Activated CD4-positive, alpha-beta T cell treated with anti-CD3 and anti-CD28 coated beads for 1 hour (primary cell): ENCODE measurements around the gene SLC27A4.

Experiments
- DNase-seq: peaks from one replicate; pipeline ENCODE4 v3.0.0-alpha.2; 2020

Gene SLC27A4

DNA sequence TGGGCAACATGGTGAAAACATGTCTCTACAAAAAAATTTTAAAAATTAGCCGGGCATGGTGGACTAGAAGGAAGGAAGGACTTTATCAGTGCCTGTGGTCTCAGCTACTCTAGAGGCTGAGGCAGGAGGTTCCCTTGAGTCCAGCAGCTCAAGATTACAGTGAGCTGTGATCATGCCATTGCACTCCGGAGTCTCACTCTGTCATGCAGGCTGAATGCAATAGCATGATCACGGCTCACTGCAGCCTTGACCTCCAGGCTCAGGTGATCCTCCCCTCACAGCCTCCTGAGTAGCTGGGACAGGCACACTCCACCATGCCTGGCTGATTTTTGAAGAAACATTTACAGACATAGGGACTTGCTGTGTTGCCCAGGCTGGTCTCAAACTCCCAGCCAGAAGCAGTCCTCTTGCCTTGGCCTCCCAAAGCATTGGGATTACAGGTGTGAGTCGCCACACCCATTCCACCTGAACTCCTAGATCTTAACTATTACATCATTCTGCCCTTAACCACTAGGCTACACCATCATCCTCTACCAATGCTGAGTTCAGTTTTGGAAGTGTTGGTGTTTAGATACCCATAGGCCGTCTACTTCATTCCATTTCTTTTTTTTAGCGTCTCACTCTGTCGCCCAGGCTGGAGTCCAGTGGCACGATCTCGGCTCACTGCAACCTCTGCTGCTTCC, 28.8 kb downstream of the SLC27A4 start:
- no peak for DNase-seq

DNA sequence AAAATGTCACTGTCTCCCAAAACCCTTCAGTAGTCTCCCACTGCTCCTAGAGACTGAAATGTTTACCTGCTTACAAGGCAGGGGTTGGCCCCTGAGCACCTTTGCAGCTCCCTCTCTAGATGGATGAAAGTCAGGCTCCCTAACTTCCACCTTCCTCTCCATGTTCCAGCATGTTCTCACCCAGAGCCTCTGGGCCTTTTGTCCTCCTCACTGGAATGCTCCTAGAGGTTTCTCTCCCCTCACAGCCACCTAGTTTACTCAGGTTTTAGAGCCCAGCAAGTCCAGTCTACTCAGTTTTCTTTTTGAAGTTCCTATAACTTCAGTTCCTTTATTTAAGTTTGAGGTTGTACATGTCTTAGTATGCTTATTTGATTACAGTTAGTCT, 30.0 kb downstream of the SLC27A4 start:
- DNase-seq: no peak

DNA sequence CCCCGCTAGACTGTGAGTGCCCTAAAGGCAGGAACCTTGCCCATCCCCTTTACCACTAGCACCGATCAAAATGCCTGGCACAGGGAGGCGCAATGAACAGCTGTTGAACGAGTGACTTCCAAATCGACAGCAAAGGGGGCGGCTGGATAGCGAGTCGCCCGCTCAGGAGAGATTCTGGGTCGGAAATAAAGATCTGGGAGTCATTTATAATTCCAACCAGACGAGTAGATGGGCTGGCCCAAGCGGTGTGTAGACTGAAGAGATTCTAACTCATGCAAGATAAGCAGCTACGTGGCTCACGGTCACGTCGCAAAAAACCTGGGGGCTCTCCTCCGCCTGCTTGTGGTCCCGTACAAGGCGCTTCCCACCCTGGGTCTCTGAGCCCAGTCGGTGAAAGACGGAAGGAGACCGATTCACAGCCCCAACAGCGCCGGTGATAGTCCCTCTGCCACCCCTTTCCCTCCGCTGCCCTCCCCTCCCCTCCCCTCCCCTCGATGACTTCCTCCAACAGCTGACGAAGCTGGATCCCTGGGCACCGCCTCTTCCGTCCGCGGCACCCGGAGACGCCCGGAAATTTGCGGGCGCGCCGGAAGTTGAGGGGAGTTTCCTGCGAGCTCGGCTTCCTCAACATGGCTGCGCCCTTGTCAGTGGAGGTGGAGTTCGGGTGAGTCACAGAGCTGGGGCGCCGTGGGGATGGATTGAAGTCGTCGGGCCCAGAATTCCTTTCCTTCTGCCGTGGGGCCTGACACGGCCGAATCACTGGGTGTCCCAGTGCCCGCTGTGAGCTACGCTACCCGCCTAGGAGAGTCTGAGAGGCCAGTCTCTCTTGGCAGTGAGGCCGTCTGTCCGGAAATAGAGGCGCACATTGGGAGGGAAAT, 30.7 kb downstream of the SLC27A4 start, which contains the start of gene URM1:
Gene URM1, plus strand, starts transcription at position 623 of the 878 bp plus-strand sequence. Its CDS starts 7 bp downstream, at position 630.
- peak; percentile 94 for DNase-seq

DNA sequence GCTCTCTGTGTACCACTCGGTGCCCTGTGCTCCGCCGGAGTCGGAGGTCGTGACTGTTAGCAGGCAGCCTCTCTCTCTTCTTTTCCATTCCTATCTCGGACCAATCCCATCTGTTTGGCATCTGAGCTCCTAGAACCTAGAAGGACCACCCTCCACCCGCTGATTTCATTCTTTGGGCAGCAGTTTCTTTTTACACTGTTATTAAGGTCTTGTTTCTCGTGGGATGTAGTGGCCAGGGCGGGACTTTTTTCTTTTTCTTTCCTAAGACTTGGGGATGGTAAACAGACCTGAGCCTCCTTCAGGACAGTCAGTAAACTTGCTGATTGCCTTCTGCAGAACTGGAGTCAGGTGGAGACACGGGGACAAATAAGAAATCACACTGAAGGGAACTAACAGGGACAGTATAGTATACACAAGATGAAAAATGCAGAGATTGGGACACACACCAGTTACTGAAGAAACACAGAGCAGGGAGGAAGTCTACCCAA, 31.3 kb downstream of the SLC27A4 start:
- no peak for DNase-seq

DNA sequence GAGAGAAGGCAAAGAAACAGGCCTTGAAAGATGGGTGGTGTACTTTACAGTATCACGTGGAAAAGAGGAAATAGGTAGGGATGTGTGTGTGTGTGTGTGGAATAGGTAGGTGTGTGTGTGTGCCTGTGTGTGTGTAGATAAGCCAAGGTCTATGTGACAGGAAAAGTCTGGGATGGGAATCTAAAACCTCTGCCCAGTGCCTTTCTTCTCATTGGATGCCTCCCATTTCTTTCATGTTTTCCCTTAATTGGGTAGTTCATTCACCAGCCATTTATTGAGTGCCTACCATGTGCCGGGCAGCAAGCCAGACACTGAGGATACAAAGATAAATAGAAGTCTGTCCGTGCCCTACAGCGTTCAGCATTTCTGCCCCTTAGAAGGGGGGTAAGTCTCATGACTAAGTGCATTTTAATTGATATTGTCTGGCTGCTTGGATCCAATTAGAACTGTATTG, 31.9 kb downstream of the SLC27A4 start:
- no peak for DNase-seq

DNA sequence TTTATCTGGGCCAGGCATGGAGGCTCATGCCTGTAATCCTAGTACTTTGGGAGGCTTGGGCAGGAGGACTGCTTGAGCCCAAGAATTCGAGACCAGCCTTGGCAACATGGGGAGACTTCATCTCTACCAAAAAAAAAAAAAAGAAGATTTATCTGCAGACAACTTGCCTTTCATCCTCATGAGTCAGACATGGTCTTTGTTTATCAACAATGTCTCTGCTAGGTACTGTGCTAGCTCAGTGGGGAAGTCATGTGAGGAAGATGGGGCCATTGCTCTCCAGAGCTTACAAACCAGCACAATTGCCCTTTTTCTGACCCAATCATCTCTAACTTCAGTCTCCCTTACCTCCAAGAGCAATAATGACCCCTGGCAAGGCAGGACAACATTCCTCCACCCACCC, 32.5 kb downstream of the SLC27A4 start:
- DNase-seq: no peak

DNA sequence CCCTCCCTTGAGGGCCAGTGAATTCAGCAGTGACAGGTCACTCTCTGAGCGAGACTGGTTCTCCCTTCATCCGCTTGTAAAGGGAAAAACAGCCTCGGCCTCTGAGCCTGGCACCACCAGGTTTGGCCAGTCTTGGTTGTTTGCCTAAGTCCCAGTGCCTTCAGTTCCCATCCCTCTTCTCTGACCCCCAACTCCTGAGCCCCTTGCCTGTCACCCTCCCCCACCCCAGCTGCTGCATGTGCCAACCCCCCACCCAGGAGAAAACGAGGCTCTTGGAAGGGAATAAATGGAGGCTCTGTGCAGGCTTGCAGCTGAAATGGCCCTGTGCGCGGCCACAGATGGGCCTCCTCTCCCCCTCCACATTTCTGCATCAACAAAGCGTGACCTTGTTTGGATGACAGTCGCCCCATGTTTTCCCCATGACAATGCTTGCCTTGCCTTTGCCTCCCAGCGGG, 33.9 kb downstream of the SLC27A4 start:
- no peak for DNase-seq

DNA sequence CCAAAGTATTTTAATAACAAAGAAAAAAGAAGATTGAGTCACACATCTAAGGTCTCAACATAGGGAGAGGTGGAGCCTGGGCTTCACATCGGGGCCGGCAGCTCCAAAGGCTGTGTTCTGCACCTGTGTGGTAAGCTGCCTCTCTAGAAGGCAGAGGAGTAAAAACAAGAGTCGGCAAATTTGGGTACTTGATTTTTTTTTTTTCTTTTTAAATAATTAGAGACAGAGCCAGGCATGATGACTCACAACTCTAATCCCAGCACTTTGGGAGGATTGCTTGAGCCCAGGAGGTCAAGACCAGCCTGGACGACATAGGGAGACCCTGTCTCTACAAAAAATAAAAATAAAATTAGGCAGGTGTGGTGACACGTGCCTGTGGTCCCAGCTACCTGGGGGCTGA, 35.5 kb downstream of the SLC27A4 start:
- DNase-seq: no peak

DNA sequence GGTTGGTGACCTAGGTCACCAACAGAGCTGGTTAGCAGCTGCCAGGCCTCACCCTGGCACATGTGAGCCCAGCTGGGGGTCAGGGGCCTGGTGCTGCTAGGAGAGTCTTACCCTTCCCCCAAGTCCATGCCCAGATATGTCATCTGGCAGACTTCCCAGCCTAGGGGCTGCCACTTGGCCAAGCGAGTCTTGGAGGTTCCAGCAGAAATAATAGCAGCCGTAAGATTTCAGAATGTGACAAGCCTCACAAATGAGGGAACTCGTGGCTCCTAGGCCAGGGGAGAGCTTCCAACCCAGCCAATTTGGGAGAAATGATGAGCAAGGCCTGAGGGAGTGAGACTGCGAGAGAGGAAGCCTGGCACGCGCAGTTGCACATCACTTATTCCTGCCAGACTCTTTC, 41.9 kb downstream of the SLC27A4 start:
- no peak for DNase-seq

DNA sequence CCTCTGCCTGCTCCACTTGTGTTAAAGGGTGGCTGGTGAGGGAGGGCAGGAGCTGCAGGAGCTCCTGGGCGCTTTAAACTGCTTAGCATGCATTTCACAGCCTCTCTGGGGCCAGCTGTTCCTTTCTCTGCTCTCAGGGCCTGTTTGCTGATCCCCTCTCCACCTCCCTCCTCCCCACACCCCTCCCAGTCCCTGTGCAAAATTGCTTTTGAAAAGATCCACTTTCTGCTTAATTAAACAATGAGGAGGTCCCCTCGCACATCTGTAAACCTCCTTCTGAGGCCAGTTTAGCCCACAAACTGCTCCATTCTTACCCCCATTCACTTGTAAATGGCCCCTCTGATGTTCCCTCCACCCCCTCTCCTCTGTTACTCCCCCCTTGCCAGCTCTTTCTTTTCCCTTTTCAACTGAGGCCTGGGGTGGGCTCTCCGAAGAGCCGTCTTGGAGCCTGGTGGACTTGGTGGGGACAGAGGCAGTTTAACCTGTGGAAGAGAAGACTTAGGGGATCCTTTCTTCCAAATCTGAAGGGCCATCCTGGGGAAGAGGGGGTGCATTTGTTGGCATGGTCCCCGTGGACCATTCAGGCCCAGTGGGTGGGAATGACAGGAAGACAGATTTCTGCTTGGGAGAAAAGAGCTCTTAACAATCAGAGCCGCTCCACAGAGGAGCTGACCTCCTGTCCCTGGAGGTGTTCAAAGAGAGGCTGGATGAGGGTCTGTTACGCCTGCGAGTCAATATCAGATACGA, 42.9 kb downstream of the SLC27A4 start:
- no peak for DNase-seq

DNA sequence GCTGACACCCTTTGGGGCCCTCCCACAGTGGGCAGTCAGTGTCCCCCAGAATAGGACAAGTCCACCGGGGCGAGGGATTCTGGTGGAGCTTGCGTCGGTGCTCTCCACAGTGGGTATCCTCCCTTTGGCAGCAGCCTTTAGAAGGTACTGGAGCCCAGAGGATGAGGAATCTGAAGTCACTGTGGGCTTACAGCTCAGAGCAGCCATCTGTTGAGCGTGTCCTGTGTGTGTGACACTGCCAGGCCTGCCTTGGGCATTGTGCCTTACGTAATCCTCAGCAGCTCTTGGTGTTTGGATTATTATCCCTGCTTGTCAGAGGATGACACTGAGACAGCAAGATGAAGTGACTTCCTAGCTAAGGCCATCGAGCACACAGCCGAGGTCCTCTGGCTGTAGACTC, 43.5 kb downstream of the SLC27A4 start:
- DNase-seq: no peak

DNA sequence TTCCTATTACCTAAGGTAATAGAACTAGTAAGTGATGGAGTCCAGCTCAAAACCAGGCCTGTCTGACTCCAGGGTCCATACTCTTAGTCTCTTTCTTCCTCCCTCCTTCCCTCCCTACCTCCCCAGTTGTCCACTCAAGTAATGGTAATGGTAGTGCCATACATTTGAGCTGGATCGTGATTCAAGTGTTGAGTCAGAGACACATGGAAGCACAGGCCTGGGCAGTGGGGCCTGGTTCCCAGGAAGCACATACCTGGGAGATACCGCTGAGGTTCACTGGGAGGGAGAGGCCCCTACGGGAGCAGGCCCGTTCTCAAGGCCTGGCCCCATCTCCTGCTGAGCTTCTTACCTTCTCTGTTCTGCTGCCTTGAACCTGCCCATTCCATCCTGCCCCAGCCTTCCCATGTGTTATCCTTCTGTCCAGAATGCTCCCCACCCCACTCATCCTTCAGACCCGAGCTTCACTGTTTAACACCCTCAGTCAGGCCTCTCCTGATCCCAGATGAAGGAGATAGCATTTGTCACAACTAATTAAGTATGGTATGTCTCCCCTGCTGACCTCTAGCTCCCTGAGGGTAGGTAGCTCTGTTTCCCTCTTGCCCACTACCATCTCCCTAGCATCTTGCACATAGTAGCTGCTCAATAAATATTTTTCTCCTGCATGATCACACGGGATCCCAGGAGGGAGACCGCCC, 44.6 kb downstream of the SLC27A4 start:
- no peak for DNase-seq

DNA sequence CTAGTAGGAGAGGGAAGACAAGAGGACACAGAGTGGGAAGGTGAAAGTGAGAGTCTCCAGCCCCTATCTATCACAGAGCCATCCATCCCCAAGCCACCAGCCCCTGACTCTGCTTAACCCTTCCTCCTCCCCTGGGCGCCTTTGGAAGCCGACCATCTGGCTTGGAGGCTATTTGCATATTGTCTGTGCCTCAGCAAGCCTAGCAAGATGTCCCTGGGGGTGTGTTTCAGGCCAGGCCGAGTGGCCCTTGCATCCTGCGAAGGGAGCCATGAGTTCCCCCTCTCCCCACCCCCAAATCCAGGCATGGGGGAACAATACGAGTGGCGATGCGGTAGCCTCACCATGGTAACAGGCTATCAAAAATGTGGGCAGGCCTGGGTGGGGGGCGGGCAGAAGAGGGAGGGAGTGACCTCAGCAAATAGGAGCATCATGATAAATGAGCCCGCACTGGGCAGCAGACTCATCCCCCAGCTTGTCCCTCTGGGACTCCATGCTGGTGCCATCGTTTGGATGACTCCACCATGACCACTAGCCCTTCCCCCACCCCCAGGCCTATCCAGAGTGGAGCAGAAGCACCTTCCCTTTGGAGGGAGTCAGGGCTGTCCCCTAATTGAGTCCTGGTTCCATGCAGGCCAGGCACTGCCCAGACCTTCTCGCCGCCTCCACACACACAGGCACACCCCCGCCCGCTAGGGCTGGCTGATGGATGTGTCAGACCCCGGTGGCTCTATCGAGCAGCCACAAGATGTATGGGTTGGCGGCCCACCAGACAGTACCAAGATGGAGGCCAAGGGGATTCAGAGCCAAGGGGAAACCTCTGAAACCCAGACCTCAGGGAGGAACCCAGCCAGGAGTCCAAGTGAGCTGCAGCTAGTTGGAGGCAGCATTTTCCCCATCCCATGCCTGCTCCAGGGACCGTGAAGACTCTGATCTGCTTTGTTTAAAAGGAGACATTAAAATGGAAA, 45.5 kb downstream of the SLC27A4 start:
- no peak for DNase-seq

DNA sequence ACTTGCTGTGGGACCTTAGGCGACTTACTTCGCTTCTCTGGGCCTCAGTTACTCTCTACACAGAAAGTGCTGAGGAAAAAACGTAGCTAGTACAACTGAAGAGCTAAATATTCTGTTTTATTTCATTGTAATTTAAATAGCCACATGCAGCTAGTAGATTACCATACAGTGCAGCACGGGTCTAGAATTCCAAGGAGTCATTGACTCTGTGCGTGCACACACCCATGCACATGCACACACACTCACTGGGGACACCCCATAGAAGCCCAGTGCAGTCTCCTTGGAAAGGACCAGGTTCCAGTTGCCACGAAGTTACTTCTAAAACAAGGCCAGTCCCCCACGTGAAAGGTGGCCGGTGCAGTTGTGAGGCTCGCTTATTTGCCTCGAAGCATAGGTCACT, 47.8 kb downstream of the SLC27A4 start:
- no peak for DNase-seq

DNA sequence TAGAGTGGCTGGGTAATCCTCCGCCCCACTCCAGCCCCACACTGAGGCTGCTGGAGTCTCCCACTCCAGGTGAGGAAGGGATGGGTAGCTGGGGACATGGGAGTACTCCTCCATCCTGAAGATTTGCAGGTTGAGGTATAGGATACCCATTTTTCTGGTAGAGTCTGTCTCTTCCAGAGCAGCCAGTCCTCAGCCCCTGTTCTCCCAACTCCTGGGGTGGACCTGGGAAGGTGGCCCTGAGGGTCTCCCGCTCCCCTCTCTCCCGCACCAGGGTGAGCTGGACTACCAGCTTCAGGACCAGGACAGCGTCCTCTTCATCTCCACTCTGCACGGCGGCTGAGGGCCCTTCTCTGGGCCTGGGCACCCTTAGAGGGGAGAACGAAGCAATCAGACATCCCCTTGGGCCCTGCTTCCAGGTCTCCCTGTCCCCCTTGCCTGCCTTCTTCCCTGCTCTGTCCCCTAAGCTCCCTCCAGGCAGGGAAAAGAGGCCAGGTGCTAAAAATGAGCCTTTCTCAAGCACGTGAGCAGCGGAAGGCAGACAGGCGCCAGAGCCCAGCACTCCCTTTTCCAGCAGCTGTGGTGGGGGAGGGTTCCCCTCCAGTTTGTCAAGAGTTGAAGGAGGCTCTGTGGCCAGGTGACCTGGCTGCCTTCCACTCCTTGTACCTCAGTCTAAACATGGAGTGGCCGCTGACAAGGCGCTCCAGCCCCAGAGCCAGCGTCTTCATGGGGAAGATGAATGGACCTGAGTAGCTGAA, 49.2 kb downstream of the SLC27A4 start:
- no peak for DNase-seq

DNA sequence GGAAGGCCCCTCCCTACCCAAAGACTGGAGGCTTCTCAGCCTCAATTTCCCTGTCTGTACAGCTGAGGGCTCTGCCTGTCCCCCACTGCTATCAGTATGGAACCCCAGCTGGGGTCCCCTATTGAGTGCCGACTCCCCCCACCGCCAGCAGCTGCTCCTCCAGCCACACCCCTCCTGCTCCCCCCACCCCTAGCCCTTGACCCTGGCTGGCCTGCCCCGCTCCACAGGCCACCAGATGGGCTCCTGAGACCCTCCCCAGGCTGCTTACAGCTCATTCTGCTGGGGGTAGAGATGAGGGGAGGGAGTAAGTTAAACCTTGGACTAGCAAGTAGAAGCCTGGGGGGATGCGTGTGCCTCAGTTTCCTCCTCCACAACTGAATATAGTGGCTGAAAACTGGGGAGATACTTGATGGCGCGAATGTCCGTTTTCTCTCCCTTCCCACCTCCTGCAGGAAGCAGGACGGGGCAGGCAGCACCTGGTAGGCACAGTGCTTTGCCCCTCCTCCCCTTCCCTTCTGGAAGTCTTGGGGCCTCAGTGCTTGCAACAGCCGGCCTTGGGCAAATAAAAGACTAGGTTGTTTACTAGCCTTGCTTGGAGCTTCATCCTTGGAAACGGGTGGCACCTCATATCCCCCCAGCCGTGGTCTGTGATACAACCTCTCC, 50.0 kb downstream of the SLC27A4 start:
- no peak for DNase-seq

DNA sequence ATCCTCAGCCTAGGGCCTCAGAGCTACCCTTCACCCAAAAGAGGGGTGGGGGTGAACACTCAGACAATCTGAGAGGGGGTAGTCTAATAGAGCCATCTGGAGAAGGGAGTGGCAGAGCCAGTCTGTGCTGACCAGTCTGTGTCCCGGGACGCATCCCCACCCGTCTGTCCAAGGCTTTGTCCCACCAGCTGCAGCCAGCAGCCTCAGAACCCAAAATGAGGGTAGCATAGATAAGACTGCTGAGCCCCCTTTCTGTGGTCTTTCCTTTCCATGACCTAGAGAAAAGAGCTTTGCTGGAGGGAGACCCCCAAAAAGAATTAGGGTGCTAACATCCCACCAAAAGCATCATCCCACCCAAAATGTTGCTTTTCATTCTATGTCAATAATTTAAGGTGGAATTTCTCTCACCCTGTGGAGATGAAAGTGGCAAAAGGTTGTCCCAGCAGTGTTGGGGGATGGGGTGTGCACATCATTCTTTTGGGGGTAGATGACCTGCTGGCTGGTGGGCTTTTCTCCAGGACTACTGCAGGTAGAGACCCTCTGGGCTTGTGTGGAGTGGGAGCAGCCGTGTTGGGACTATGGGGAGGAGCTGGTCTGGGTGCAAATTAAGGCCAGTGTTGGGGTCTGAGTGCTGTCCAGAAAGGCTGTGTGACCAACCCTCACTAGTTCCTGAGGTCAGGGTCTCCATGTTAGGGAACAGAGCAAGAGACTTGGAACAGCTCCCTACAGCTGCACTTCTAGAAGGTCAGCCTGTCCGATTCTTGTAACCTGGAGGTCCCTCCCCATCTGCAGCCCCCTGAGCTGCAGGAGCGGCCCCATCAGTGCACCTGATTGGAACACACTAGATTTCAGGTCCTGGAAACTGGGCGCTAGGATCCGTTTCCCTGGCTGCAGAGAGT, 50.7 kb downstream of the SLC27A4 start:
- DNase-seq: no peak

DNA sequence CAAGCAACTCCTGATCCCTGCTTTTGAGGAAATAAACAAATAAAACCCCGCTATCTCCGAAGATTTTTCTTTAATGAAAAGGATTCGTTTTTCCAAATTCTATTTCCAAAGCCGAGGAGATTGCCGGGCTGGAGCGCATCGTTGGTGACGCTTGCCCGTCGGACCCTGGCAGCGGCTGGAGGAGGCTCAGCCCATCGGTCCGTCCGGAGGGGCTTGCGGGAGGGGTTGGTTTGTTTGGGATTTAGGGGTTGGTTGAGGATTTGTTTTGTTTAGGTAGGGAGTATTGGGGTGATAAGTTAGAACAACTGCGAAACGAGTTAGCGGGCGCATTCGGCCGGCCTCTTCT, 51.6 kb downstream of the SLC27A4 start:
- DNase-seq: no peak
